ENCODE data around the gene C1QTNF9B. TPM values are rescaled to one million over a fixed set of nuclear protein-coding genes. Genes with fewer than 3 reads are reported as not detected.

C1QTNF9B gene
- total and polyA plus RNA-seq, 4 donors, result 0.08 to 0.24 TPM; not detected in 2

DNA sequence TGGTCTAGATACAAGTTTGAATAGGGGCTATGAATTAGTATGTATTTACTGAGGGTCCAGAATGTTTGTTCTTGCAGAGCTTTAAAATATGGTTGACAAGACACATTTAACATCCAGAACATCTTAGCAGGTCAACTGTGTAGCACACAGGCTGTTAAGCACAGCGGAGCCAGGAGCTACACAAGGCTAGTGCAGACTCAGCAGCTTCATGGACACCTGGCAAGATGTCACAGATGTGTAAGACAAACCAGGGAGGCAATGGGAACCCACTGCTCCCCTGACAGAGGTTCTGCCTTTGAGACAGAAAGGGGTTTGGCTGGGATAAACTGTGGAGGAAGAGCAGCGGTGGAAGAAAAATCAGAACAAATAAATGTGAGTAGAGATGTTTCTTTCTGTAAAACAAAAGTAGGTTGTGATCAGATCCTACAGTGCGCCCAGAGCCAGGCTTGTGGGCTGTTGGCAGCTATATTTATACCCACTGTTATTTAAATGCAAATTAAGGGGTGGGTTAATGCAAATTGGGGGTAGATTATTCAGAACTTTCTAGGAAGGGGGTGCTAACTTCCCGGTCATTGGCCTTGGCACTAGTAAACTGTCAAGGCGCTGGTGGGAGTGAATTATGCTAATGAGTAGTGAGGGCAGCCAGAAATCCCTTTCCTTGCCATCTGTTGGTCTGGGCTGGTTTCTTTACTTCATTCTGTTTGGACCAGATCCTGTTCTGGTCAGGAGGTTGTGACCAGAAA is 41.1 kb downstream of the C1QTNF9B start:
- H3K4me3 ChIP-seq (ENCODE audit: low read depth in 1 of 3, low read length in 3 of 3), result no peak overlapping the region
- TF ChIP-seq NR2F2 (IDR thresholded peaks at IDR 0.05), result no peak
- TF ChIP-seq, protein P1, sequence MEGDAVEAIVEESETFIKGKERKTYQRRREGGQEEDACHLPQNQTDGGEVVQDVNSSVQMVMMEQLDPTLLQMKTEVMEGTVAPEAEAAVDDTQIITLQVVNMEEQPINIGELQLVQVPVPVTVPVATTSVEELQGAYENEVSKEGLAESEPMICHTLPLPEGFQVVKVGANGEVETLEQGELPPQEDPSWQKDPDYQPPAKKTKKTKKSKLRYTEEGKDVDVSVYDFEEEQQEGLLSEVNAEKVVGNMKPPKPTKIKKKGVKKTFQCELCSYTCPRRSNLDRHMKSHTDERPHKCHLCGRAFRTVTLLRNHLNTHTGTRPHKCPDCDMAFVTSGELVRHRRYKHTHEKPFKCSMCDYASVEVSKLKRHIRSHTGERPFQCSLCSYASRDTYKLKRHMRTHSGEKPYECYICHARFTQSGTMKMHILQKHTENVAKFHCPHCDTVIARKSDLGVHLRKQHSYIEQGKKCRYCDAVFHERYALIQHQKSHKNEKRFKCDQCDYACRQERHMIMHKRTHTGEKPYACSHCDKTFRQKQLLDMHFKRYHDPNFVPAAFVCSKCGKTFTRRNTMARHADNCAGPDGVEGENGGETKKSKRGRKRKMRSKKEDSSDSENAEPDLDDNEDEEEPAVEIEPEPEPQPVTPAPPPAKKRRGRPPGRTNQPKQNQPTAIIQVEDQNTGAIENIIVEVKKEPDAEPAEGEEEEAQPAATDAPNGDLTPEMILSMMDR (IDR thresholded peaks at IDR 0.05; ENCODE audit: low read depth, low read length, missing input control), result no peak
- no peak for TF ChIP-seq HNF4A (conservative IDR thresholded peaks at IDR 0.05)
- TF ChIP-seq, protein P2, sequence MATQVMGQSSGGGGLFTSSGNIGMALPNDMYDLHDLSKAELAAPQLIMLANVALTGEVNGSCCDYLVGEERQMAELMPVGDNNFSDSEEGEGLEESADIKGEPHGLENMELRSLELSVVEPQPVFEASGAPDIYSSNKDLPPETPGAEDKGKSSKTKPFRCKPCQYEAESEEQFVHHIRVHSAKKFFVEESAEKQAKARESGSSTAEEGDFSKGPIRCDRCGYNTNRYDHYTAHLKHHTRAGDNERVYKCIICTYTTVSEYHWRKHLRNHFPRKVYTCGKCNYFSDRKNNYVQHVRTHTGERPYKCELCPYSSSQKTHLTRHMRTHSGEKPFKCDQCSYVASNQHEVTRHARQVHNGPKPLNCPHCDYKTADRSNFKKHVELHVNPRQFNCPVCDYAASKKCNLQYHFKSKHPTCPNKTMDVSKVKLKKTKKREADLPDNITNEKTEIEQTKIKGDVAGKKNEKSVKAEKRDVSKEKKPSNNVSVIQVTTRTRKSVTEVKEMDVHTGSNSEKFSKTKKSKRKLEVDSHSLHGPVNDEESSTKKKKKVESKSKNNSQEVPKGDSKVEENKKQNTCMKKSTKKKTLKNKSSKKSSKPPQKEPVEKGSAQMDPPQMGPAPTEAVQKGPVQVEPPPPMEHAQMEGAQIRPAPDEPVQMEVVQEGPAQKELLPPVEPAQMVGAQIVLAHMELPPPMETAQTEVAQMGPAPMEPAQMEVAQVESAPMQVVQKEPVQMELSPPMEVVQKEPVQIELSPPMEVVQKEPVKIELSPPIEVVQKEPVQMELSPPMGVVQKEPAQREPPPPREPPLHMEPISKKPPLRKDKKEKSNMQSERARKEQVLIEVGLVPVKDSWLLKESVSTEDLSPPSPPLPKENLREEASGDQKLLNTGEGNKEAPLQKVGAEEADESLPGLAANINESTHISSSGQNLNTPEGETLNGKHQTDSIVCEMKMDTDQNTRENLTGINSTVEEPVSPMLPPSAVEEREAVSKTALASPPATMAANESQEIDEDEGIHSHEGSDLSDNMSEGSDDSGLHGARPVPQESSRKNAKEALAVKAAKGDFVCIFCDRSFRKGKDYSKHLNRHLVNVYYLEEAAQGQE (IDR thresholded peaks at IDR 0.05), result no peak
- no peak for TF ChIP-seq MAX (IDR thresholded peaks at IDR 0.05)
- no peak for TF ChIP-seq FOXA2 (IDR thresholded peaks at IDR 0.05)
- TF ChIP-seq JUND (IDR thresholded peaks at IDR 0.05), result no peak
- no peak for TF ChIP-seq YY1 (IDR thresholded peaks at IDR 0.05)
- TF ChIP-seq GABPA (IDR thresholded peaks at IDR 0.05 in 1 of 2, conservative IDR thresholded peaks at IDR 0.05 in 1 of 2), result no peak
- no peak for TF ChIP-seq EGR1 (IDR thresholded peaks at IDR 0.05; ENCODE audit: low read depth in 2 of 2)
- no peak for TF ChIP-seq ZBTB33 (IDR thresholded peaks at IDR 0.05)
- no peak for TF ChIP-seq ATF3 (IDR thresholded peaks at IDR 0.05)
- TF ChIP-seq RAD21 (IDR thresholded peaks at IDR 0.05), result no peak
- TF ChIP-seq RXRA (IDR thresholded peaks at IDR 0.05), result no peak
- no peak for TF ChIP-seq FOXA1 (IDR thresholded peaks at IDR 0.05)
- TF ChIP-seq TAF1 (conservative IDR thresholded peaks at IDR 0.05), result no peak
- TF ChIP-seq SP1 (IDR thresholded peaks at IDR 0.05), result no peak
- TF ChIP-seq HNF4G (IDR thresholded peaks at IDR 0.05), result no peak
- H3K27ac ChIP-seq (ENCODE audit: low read depth in 1 of 2, low read length in 2 of 2), result no peak overlapping the region
- H3K9me3 ChIP-seq (ENCODE audit: control insufficient read depth in 4 of 4, low read length in 3 of 4), result no peaks in the 10 kb centered on the region
- no peaks in the 10 kb centered on the region for H3K27me3 ChIP-seq (ENCODE audit: control insufficient read depth in 4 of 4, insufficient read depth in 4 of 4, low read length in 3 of 4)
- no peak for DNase-seq (ENCODE audit: low spot score)
- no peak overlapping the region for H3K9ac ChIP-seq (ENCODE audit: low read depth in 1 of 2, low read length in 2 of 2)
- 92% methylated on average over 5 of the region's 5 CpGs for WGBS
- no peaks in the 10 kb centered on the region for H3K4me1 ChIP-seq (ENCODE audit: control insufficient read depth in 4 of 4, insufficient read depth in 4 of 4, low read length in 3 of 4)
- H3K36me3 ChIP-seq (ENCODE audit: control insufficient read depth in 4 of 4, insufficient read depth in 3 of 4, low read depth in 1 of 4, low read length in 3 of 4), result peaks cover 0 to 1% (median 0%) of the 10 kb centered on the region in 4 donors

Measured in liver (tissue), 9 donors.